Measurements from ENCODE around the gene HTR3B.

HTR3B gene

DNA sequence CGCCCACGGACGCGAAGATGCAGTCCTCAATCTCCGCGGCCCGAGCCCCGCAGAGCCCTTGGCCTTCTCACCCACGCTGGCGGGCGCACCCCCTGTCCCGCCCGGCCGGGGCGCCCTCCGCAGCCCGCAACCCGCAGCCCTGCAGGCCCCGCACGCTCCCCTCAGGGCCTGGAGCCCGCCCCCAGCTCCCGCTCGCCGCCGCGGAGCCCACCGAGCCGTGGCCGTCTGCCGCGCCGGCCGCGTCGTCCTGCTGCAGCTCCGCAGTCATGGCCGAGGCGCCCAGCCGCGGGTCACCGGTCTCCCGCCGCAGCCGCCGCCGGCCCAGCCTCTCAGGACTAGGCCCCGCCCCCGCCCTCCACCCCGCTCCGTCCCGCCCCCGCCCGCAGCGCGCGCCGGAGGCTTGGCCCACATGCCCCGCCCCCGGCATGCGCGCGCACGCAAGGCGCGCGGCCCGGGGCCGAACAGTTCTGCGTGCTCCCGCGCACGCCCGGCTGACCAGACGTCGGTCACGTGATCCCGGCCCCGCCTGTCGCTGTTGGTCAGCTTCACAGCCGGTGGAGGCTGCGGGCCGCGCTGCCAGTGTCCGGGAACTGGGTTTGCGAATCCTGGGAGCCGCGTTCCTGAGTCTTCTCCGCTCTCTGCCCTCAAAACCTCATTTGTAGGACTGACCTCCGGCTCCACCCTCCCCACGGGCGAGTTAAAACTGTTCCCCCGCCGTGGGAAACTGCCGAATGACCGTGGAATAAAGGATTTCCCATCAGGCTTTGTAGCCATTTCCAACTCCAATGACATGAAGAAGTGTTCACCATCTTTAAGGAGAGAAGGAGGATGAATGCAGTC, 29.1 kb upstream of the HTR3B start, which contains the start of gene USP28:
TSS of gene USP28 (minus strand) at position 339 of the 840 bp plus-strand sequence. CDS start at position 268, 71 bp downstream.
- Histone ChIP-seq H3K27me3 (ENCODE audit: control insufficient read depth, low read length) (no peaks in the 10 kb centered on the region), H3K9me2 (replicated peaks; ENCODE audit: control insufficient read depth, low read length) (no peaks in the 10 kb centered on the region), H3F3A (ENCODE audit: control insufficient read depth, insufficient read depth) (no peaks in the 10 kb centered on the region; the same call in 1 of the 2 replicates), H4K20me1 (ENCODE audit: control insufficient read depth, insufficient read depth, low read depth, low read length) (0 out of 2 replicates have a peak, but pooled peaks cover 4% of the 10 kb centered on the region), H3K79me2 (ENCODE audit: control insufficient read depth, low read length) (peaks cover 58% of the 10 kb centered on the region), H3K9me3 (ENCODE audit: control insufficient read depth, insufficient read depth, low read length) (no peaks in the 10 kb centered on the region), H3K4me1 (ENCODE audit: control insufficient read depth, low read length) (peaks cover 58% of the 10 kb centered on the region), H3K36me3 (ENCODE audit: control insufficient read depth, low read length) (peaks cover 17% of the 10 kb centered on the region), H3K4me3 (ENCODE audit: low read length) (peak within 1 kb of the TSS; percentile 85), H3K4me2 (ENCODE audit: low read length) (peak within 1 kb of the TSS; percentile 89), H3K27ac (ENCODE audit: low read depth, low read length) (peak within 1 kb of the TSS; percentile 59)
- TF ChIP-seq CTCF (IDR thresholded peaks at IDR 0.05; ENCODE audit: low read depth, low read length, poor library complexity, severe bottlenecking) = no peak
- TF ChIP-seq EZH2phosphoT487 (IDR thresholded peaks at IDR 0.05; ENCODE audit: borderline replicate concordance, low read length) = no peak

GRCh38 chr11:113876074-113876797, 28.4 kb upstream of the HTR3B start:
- Histone ChIP-seq H3K4me2 (ENCODE audit: low read length) (peak overlapping the region; percentile 69), H3K9me2 (replicated peaks; ENCODE audit: control insufficient read depth, low read length) (no peaks in the 10 kb centered on the region), H3K27ac (ENCODE audit: low read depth, low read length) (peak overlapping the region; percentile 59), H3K9me3 (ENCODE audit: control insufficient read depth, insufficient read depth, low read length) (no peaks in the 10 kb centered on the region), H3K36me3 (ENCODE audit: control insufficient read depth, low read length) (peaks cover 9% of the 10 kb centered on the region), H3K27me3 (ENCODE audit: control insufficient read depth, low read length) (no peaks in the 10 kb centered on the region), H3K4me1 (ENCODE audit: control insufficient read depth, low read length) (peaks cover 50% of the 10 kb centered on the region), H3F3A (ENCODE audit: control insufficient read depth, insufficient read depth) (no peaks in the 10 kb centered on the region), H4K20me1 (ENCODE audit: control insufficient read depth, insufficient read depth, low read depth, low read length) (0 out of 2 replicates have a peak, but pooled peaks cover 4% of the 10 kb centered on the region), H3K79me2 (ENCODE audit: control insufficient read depth, low read length) (peaks cover 50% of the 10 kb centered on the region), H3K4me3 (ENCODE audit: low read length) (peak overlapping the region; percentile 85)
- TF ChIP-seq CTCF (IDR thresholded peaks at IDR 0.05; ENCODE audit: low read depth, low read length, poor library complexity, severe bottlenecking) (no peak), EZH2phosphoT487 (IDR thresholded peaks at IDR 0.05; ENCODE audit: borderline replicate concordance, low read length) (no peak)

DNA sequence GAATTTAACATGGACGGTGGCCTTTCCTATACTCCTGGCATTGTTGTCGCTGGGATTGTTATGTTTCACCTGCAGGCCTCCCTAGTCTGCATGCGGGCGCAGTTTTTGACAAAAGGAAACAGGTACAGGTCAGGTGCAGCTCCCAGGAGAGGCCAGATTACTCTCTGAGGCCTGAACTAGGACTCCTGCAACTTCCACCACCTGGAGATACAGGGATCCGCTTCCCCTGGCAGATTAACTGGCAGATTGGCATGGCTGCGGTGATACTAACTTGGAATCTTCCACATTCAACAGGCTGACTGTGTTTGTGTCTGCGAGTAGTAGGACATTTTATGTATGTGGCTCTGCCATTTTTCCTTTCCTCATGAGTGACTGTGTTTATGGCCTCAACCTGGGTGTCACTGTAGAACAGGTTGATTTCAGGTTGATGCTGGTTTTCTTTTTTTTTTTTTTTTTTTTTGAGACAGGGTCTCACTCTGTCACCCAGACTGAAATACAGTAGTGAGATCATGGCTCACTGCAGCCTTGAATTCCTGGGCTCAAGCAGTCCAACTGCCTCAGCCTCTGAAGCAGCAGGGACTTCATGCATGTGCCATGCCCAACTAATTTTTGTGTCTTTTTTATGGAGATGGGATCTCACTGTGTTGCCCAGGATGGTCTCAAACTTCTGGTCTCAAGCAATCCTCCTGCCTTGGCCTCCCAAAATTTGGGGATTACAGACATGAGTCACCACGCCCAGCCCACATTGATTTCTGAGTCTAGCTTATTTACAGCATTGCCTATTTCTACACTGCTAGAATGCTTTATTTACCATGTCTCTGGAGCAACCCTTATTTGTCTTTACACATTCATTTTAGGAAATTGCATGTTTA, 27.6 kb upstream of the HTR3B start:
- H3K4me1 ChIP-seq (ENCODE audit: control insufficient read depth, low read length) = peaks cover 42% of the 10 kb centered on the region
- 0 out of 2 replicates have a peak, but pooled peaks cover 4% of the 10 kb centered on the region for H4K20me1 ChIP-seq (ENCODE audit: control insufficient read depth, insufficient read depth, low read depth, low read length)
- TF ChIP-seq EZH2phosphoT487 (IDR thresholded peaks at IDR 0.05; ENCODE audit: borderline replicate concordance, low read length) = no peak
- no peak for TF ChIP-seq CTCF (IDR thresholded peaks at IDR 0.05; ENCODE audit: low read depth, low read length, poor library complexity, severe bottlenecking)
- H3K4me3 ChIP-seq (ENCODE audit: low read length) = peak overlapping the region; percentile 85
- no peaks in the 10 kb centered on the region for H3K27me3 ChIP-seq (ENCODE audit: control insufficient read depth, low read length)
- peak overlapping the region; percentile 69 for H3K4me2 ChIP-seq (ENCODE audit: low read length)
- no peaks in the 10 kb centered on the region for H3K9me2 ChIP-seq (replicated peaks; ENCODE audit: control insufficient read depth, low read length)
- H3K27ac ChIP-seq (ENCODE audit: low read depth, low read length) = peak overlapping the region; percentile 59; the same call in 1 of the 2 replicates
- no peaks in the 10 kb centered on the region for H3F3A ChIP-seq (ENCODE audit: control insufficient read depth, insufficient read depth)
- H3K79me2 ChIP-seq (ENCODE audit: control insufficient read depth, low read length) = peaks cover 42% of the 10 kb centered on the region
- H3K36me3 ChIP-seq (ENCODE audit: control insufficient read depth, low read length) = peaks cover 6% of the 10 kb centered on the region
- H3K9me3 ChIP-seq (ENCODE audit: control insufficient read depth, insufficient read depth, low read length) = no peaks in the 10 kb centered on the region

All from DOHH2 (cell line).